K562 (cell line): ENCODE data around the gene KIF1A. TPM values are rescaled to one million over a fixed set of nuclear protein-coding genes. Genes with fewer than 3 reads are reported as not detected.

Experiments used
- ATAC-seq: fragments of 200-7000 bp; cut with Tn5 transposase; 3 replicates; pipeline ENCODE4 v1.9.1; 2020; ENCODE audit warnings: moderate library complexity
- BruUV-seq: library from RNA; stranded (reverse); fragments of 400-500 nt; replicated peaks from 2 replicates; lab custom pipeline; 2021; lab: Mats Ljungman, UMichigan
- CTCF ChIA-PET: fragments of 300-600 bp; formaldehyde crosslinking; extraction: SDS; loops from one replicate; lab custom pipeline; 2021; ENCODE audit warnings: low intra/inter-chr PET ratio; lab: Yijun Ruan, JAX
- POLR2A ChIA-PET: fragments of 300-600, 350-650 bp; sonication (Branson Sonifier 250); formaldehyde crosslinking; extraction: SDS; loops from one replicate; lab custom pipeline; 2021; ENCODE audit warnings: antibody characterized with exemption, inconsistent platforms; lab: Yijun Ruan, JAX
- DNase-seq, 4 experiments: peaks; one replicate each; pipeline versions ENCODE4 v3.0.0 to v3.0.0-alpha.2; 2011 to 2018; ENCODE audit warnings: low spot score in 3 of 4, mixed read lengths in 3 of 4; ENCODE audit errors: extremely low read depth in 1 of 4
- FAIRE-seq: peaks from 2 replicates; lab custom pipeline; 2011; peaks lifted over from hg19 to GRCh38; lab: Jason Lieb, UNC
- H2AFZ ChIP-seq: 2 replicates; pipeline ENCODE4 v1.6.0; 2011; ENCODE audit warnings: low read depth, low read length, control low read depth, inconsistent platforms
- H3K27ac ChIP-seq: fragments of 200-600 bp; 3 replicates; pipeline ENCODE4 v1.8.0; 2011; ENCODE audit warnings: low read depth, mild to moderate bottlenecking, control low read depth, inconsistent platforms, low read length, moderate library complexity, mixed read lengths; ENCODE audit errors: extremely low read depth
- H3K27me3 ChIP-seq, 2 experiments: fragments of 300-600 bp in 1 of 2; 2 replicates in 1 of 2; 3 replicates in 1 of 2; pipeline versions ENCODE4 v1.6.0 to v1.8.0; 2011; ENCODE audit warnings: inconsistent platforms in 2 of 2, low read length in 2 of 2, mild to moderate bottlenecking in 1 of 2, mixed read lengths in 1 of 2, moderate library complexity in 1 of 2; ENCODE audit not compliant: control insufficient read depth in 2 of 2, insufficient read depth in 2 of 2
- H3K36me3 ChIP-seq: fragments of 300-600 bp; 3 replicates; pipeline ENCODE4 v1.8.0; 2011; ENCODE audit warnings: mild to moderate bottlenecking, low read length, inconsistent platforms; ENCODE audit not compliant: control insufficient read depth, insufficient read depth
- H3K4me1 ChIP-seq, 2 experiments: fragments of 200-600 bp in 1 of 2; replicated peaks in 1 of 2; 2 replicates in 1 of 2; 3 replicates in 1 of 2; pipeline versions ENCODE4 v1.5.1 to v1.8.0; 2011; ENCODE audit warnings: inconsistent platforms in 2 of 2, low read length in 2 of 2, mild to moderate bottlenecking in 1 of 2, mixed read lengths in 1 of 2, moderate library complexity in 1 of 2; ENCODE audit not compliant: control insufficient read depth in 2 of 2, insufficient read depth in 2 of 2
- H3K4me2 ChIP-seq: 2 replicates; pipeline ENCODE4 v1.6.1; 2011; ENCODE audit warnings: low read length, control low read depth, inconsistent platforms, mixed read lengths; ENCODE audit not compliant: insufficient read depth
- H3K4me3 ChIP-seq: fragments of 200-600 bp; sonication (generic), shearing (Covaris generic); 2 replicates; pipeline ENCODE4 v1.5.1; 2016; ENCODE audit warnings: control low read depth, inconsistent platforms
- H3K79me2 ChIP-seq: fragments of 200-600 bp; 3 replicates; pipeline ENCODE4 v1.8.0; 2011; ENCODE audit warnings: low read length, inconsistent platforms; ENCODE audit not compliant: control insufficient read depth, insufficient read depth
- H3K9ac ChIP-seq, 2 experiments: 2 replicates each; pipeline versions ENCODE4 v1.6.0 to v1.6.1; 2011; ENCODE audit warnings: low read depth in 2 of 2, low read length in 2 of 2, control low read depth in 1 of 2, inconsistent platforms in 1 of 2, mild to moderate bottlenecking in 1 of 2, mixed read lengths in 1 of 2; ENCODE audit not compliant: insufficient read depth in 1 of 2
- H3K9me1 ChIP-seq: one replicate; pipeline ENCODE4 v1.6.0; 2011; ENCODE audit warnings: inconsistent platforms, mild to moderate bottlenecking, low read length, moderate library complexity; ENCODE audit not compliant: control insufficient read depth, insufficient read depth
- H3K9me3 ChIP-seq: replicated peaks from 2 replicates; pipeline ENCODE4 v1.5.1; 2011; ENCODE audit warnings: low read depth, low read length, inconsistent platforms; ENCODE audit not compliant: control insufficient read depth, insufficient read depth
- H4K20me1 ChIP-seq: replicated peaks from 2 replicates; pipeline ENCODE4 v1.6.1; 2011; ENCODE audit warnings: low read length, inconsistent platforms, mixed read lengths; ENCODE audit not compliant: control insufficient read depth, insufficient read depth
- ERF ChIP-seq: fragments of 450-650 bp; formaldehyde crosslinking; IDR thresholded peaks from 2 replicates; pipeline ENCODE4 v1.4.0; 2020; ENCODE audit warnings: mild to moderate bottlenecking, mixed read lengths
- GTF2B ChIP-seq: IDR thresholded peaks from 2 replicates; pipeline ENCODE4 v1.6.1; 2011; ENCODE audit not compliant: insufficient read length; ENCODE audit errors: extremely low read depth
- NCOR1 ChIP-seq: fragments of 450-650 bp; IDR thresholded peaks from 2 replicates; pipeline ENCODE4 v1.6.1; 2016; ENCODE audit warnings: mild to moderate bottlenecking, moderate library complexity
- PHF8 ChIP-seq: fragments of 200-600 bp; sonication (generic); IDR thresholded peaks from 2 replicates; pipeline ENCODE4 v1.6.1; 2012; ENCODE audit warnings: mixed run types, mild to moderate bottlenecking, inconsistent platforms, low read length, moderate library complexity, borderline replicate concordance
- SIRT6 ChIP-seq: IDR thresholded peaks from one replicate; pipeline ENCODE4 v1.6.1; 2012; ENCODE audit warnings: low read depth, mild to moderate bottlenecking, control low read depth, inconsistent platforms, low read length, moderate library complexity
- TFAP4 ChIP-seq: sonication (generic); formaldehyde crosslinking; IDR thresholded peaks from 2 replicates; pipeline ENCODE4 v1.8.0; 2022; ENCODE audit warnings: missing genetic modification reagents, mild to moderate bottlenecking, moderate library complexity, borderline replicate concordance
- ZBTB11 ChIP-seq, 3 experiments: fragments of 200-800 bp in 1 of 3; fragments of 250-450 bp in 1 of 3; fragments of 450-650 bp in 1 of 3; sonication (Bioruptor Pico) in 1 of 3; sonication (Bioruptor generic) in 1 of 3; formaldehyde crosslinking in 1 of 3; IDR thresholded peaks; 2 replicates each; pipeline versions ENCODE4 v1.6.1 to v1.8.0; 2016 to 2022; ENCODE audit warnings: mild to moderate bottlenecking in 2 of 3, missing genetic modification characterization in 2 of 3, missing compliant biosample characterization in 1 of 3, moderate library complexity in 1 of 3
- ZNF212 ChIP-seq: fragments of 450-650 bp; formaldehyde crosslinking; IDR thresholded peaks from 2 replicates; pipeline ENCODE4 v1.4.0; 2020; ENCODE audit warnings: mild to moderate bottlenecking
- ZNF75A ChIP-seq: fragments of 450-650 bp; formaldehyde crosslinking; IDR thresholded peaks from 2 replicates; pipeline ENCODE4 v1.4.0; 2020; ENCODE audit warnings: mild to moderate bottlenecking
- WGBS: fragments of 100-300 bp; shearing (Covaris generic); methylation state at CpG from one replicate; pipeline ENCODE4 v1.1.6; 2016; ENCODE audit warnings: low coverage, mixed read lengths; ENCODE audit not compliant: insufficient coverage; ENCODE audit errors: missing lambda C conversion rate; 5-methylcytosine and 5-hydroxymethylcytosine counted together
- in situ Hi-C: fragments of 300-500 bp; cut with MboI; formaldehyde crosslinking; loops from 4 replicates; pipeline ENCODE4 v1.15.0; 2018; ENCODE audit warnings: inconsistent platforms, mixed read lengths
- intact Hi-C: fragments of 100-400 bp; cut with micrococcal nuclease; formaldehyde crosslinking; loops from 2 replicates; pipeline ENCODE4 v1.14.2; 2022
- polyA plus RNA-seq, 8 experiments: library from polyadenylated mRNA; depleted of rRNA in 4 of 8; stranded (reverse) in 5 of 8; unstranded in 3 of 8; fragments of >200 nt; fragmentation: Nextera tagmentation in 2 of 8; fragmentation: Illumina TruSeq in 1 of 8; extraction: Ambion mirVana in 2 of 8; extraction: Trizol in 1 of 8; gene quantifications; 2 replicates each; pipeline versions ENCODE4 v1.2.1 to v1.2.3, GENCODE V29; 2011 to 2014; ENCODE audit warnings: inconsistent platforms in 1 of 8, missing spikeins in 1 of 8
- total RNA-seq, 7 experiments: library from RNA; depleted of rRNA in 6 of 7; stranded (reverse); fragments of >200 nt in 6 of 7; fragmentation: Illumina TruSeq in 2 of 7; extraction: Trizol in 2 of 7; gene quantifications; 2 replicates each; pipeline versions ENCODE4 v1.2.1 to v1.2.3, GENCODE V29; 2011 to 2021; ENCODE audit warnings: low replicate concordance in 1 of 7

KIF1A gene
- total and polyA plus RNA-seq, 9 of the 15 experiments (the other 6 are each of a cell fraction or from before 2014, with no cell fraction given): 0.07 to 1.4 (median 0.45) TPM; not detected in 2

- Histone ChIP-seq H3K4me3 (no peak overlapping the region), H3K4me2 (no peak overlapping the region), H3K9ac (no peak overlapping the region), H3K79me2 (no peaks in the 10 kb centered on the region), H3K36me3 (no peaks in the 10 kb centered on the region), H3K9me3 (no peaks in the 10 kb centered on the region), H3K27ac (no peak overlapping the region), H4K20me1 (0 out of 2 replicates have a peak, but pooled peaks cover 2% of the 10 kb centered on the region), H3K27me3 (no peaks in the 10 kb centered on the region), H3K9me1 (no peaks in the 10 kb centered on the region), H3K4me1 (no peaks in the 10 kb centered on the region; a peak in 1 of 5 replicates), H2AFZ (no peak overlapping the region)
- CTCF ChIA-PET: no interaction called here
- intact Hi-C loops: no loop called here
- in situ Hi-C loops: no loop called here
- 0% methylated on average over 2 of the region's 7 CpGs for WGBS
- no peak for FAIRE-seq
- DNase-seq: no peak
- no peak for ATAC-seq
- no TSS peak for BruUV-seq
- POLR2A ChIA-PET: interaction anchor here (0.6 to 0.8 kb wide), 2 partner anchors 139 to 1106 kb away, joined by 3 read pairs; no protein-coding TSS in a partner anchor
- TF ChIP-seq ERF (CRISPR knock-in tag) (no peak), SIRT6 (no peak), PHF8 (no peak), ZBTB11 (CRISPR knock-in tag; IDR thresholded peaks at IDR 0.05) (no peak), NCOR1 (no peak), TFAP4 (CRISPR knock-in tag) (no peak), ZNF75A (CRISPR knock-in tag) (no peak), GTF2B (no peak), ZNF212 (CRISPR knock-in tag) (no peak)
These were observed 50.9 kb downstream of the KIF1A start for GRCh38 chr2:240769096-240769495.
